ENCODE measurements around the gene TCF7L1.
"Not testable (repeated sequence)": the region's sequence is repeated elsewhere in the genome, so short reads cannot be mapped to it uniquely, and the experiment has no call there.

The TCF7L1 gene

DNA sequence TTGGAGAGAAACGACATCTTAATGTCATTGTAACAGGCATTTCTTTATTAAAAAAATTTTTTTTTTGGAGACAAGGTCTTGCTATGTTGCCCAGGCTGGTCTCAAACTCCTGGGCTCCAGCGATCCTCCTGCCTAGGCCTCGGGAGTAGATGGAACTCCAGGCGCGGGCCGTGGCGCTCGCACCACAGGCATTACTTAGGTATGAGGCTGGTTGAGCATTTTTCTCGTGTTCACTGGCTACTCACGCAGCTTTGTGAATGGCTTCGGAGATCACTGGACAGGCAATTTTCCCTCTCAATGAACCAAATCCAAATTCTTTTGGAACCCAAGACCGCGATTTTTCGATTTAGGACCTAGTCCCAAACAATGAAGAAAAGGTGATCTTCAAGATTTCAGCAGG, 795 bp upstream of the TCF7L1 start:
- DNase-seq (ENCODE audit: low spot score): no peak

DNA sequence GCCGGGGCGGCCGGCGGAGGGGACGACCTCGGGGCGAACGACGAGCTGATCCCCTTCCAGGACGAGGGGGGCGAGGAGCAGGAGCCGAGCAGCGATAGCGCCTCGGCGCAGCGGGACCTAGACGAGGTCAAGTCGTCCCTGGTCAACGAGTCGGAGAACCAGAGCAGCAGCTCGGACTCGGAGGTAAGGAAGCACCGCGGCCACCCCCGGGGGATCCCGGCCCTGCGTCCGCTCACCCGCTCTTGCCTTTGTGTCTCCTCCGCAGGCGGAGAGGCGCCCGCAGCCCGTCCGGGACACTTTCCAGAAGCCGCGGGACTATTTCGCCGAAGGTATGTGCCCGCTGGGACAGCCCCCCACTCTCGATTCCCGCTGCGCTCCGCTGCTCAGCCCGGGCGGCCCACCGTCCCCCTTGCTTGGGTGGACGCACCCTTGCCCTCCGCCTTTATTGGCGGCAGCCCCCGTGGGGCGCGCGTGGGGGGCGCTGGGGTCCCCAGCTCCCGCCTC, 611 bp downstream of the TCF7L1 start:
- DNase-seq (ENCODE audit: low spot score): no peak

DNA sequence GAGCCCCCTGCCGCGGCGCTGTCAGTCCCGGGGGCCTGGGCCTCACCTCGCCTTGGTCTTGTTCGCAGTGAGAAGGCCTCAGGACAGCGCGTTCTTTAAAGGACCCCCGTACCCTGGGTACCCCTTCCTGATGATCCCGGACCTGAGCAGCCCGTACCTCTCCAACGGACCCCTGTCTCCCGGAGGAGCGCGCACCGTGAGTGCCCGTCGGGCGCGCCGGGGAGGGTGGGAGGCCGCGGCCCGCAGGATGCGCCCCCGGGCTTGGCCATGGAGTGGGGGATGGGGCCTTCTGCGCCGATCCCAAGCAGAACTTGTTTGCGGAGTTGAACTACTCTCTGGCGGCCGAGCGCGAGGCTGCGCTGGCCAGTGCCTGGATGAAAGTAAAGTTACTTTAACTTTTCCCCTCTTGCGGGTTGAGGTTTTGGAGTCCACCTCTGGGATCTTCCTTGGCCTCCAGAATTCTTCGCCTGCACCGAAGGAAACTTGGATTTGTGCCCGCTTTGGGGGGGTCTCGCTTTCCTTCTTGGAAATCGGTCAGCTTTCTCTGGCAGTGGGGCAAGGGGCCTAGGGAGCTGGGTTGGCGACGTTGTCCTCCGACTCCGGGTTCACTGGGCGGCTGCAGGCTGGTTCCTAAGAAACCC, 1.2 kb downstream of the TCF7L1 start:
- no peak for DNase-seq (ENCODE audit: low spot score)

DNA sequence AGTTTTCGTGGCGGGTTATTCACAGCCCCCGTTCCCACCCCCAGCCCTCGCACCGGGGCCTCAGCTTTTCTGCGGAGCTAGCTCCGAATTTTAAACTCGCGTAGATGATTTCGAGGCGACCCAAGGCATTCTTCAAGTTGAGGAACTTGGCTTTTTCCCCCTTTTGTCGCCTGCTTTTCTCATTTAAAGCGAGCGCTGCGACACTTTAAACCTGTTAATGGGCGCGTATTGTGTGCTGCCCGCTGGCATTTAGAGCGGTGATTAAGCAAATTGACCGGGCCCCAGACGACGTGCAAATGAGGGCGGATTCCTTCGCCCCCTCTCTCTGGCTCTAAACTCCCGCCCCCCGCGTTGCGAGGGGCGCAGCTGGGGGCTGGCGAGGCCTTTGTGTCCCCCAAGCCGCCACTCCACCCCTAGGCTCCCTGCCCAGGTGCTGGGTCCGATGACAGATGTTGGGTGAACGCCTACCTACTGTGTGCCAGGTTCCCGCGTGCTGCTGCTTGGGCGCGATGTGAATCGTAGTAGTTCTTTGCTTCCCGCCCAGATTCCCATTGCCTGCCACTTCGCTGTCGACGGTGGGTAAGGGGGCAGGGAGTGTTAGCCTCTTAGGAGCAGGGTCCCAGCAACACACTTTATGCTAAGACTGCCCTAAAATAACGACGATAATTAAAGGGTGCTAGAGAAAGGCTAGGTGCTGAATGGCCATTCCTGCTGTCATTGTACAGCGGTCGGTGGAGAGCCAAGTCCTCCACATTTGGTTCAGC, 1.9 kb downstream of the TCF7L1 start:
- DNase-seq (ENCODE audit: low spot score): no peak

- no peak for DNase-seq (ENCODE audit: low spot score)
Observed at GRCh38 chr2:85135660-85135914, 2.4 kb downstream of the TCF7L1 start.

GRCh38 chr2:85137156-85137555, 4.0 kb downstream of the TCF7L1 start:
- DNase-seq (ENCODE audit: low spot score): no peak

DNA sequence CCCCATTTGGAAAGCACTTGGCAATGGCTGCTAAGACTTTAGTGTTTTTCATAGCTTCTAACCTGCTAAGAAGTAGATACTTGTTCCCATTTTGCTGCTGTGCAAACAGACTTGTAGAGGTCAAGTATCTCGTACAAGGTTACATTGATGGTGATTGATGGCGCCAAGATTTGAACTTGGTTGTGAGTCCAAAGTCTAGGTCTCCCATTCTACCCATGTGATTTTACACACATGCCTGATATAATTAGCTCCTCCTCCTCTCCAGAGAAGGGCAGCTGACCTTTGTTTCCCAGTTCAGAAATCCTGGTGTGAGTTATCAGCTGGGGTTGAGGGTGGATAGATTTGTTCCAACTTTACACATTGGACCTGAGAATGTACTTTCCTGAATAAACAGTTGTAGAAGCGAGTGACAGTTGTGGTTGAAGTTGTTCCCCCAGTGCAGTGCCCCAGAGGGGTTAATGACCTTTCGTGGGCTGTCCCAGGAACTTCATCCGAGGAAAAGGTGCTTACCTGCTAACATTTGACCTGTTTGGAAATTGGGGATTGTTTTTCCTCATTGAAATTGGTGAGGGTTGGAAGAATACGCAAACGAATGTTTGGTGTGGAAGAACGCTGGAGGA, 10.4 kb downstream of the TCF7L1 start:
- DNase-seq (ENCODE audit: low spot score): no peak

DNA sequence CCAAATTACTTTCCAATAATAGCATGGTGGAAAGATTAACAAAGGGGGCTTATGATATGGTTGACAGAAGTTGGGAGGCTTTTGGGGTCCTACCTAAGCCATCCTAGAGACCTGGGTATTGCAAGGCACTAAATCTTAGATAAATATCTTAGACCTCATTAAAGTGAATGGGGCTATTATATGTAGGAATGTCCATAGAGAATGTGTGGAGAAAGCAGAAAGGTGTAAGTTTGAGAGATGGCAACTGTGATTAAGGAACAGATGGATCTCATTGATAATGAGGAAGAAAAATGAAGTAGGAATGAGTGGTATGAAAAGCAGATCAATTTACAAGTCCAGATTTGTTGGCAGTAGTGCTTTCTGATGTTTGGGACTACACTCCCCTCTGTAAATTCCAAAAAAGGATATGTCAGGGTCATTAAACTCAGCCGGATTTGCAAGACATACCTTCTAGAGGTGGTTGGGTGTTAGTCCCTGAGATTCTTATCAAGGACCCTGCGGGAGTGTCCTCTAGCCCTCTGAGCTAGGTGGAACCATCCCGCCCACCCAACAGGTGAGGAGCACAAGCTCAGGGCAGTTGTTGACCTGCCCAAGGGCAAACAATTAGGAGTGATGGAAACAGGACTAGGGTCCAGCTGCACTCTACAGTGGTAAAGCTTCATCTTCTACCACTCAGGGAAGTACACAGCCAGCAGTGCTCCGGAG, 12.1 kb downstream of the TCF7L1 start:
- DNase-seq (ENCODE audit: low spot score): no peak

DNA sequence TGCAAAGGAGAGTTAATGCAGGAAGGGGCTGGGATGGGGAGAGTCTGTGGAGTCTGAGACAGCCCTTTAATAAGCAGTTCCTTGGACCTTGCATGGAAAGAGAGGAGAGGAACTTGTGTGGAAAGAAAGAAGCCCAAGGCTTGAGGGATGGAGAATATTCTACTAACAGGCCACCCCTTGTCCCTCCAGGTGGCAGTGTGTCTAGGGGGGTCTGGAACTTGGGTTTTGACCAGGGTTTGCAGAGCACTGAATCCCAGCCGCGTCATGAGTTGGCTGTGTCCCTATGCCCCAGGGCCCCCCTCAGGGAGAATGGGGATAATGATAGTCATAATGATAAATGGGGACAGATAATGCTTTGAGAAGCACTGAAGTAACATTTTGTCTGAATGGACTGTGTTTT, 15.0 kb downstream of the TCF7L1 start:
- DNase-seq (ENCODE audit: low spot score): no peak

- no peak for DNase-seq (ENCODE audit: low spot score)
Observed at GRCh38 chr2:85151026-85151425, 17.8 kb downstream of the TCF7L1 start.

DNA sequence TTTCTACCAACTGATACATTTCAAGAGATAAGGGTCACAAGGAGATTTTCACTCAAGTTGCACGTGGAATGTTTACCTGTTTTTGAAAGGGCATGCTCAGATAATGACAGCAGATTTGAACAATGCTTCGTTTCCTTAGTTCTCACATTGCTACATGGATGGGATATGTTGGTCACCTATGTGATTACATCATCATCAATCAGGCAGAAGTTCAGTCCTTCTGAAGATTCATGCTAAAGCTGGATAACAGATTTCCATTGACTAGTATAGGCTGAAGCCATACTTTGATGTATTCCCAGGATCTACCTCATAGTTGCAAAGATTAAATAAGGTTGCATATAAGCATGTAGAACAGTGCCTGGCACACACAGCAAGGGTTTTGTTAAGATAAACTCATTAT, 19.7 kb downstream of the TCF7L1 start:
- no peak for DNase-seq (ENCODE audit: low spot score)

DNA sequence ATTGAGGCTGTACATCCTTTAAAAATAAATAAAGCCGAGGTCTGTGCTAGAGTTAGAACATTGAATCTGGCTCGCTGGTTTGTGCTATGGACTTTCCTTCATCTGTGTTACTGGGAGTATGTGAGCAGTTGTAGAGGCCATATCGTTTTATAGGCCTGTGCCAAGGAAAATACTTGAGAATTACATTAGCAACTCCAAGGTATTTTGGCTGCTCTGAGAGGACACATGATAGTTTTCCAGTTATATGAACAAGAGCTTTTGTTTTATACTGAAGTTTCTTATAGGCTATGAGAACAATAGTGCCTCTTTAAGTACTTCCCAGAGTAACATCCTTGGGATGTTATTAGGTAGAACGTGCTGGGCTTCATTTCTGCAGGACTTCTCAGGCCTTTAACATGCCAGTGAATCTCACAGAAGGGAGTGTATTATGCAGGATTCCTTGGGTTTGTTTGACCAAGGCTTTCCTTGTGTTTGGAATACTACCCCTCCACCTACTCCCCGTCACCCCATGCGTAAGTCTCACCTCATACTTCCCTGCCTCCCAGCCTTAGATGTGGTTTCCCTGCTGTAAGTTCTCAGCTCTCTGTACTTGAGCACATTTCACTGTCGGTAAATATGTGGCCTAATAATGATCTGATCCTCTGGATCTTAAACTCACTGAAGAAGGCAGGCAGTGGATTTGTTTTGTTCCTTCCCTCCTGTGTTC, 21.0 kb downstream of the TCF7L1 start:
- DNase-seq (ENCODE audit: low spot score): no peak

DNA sequence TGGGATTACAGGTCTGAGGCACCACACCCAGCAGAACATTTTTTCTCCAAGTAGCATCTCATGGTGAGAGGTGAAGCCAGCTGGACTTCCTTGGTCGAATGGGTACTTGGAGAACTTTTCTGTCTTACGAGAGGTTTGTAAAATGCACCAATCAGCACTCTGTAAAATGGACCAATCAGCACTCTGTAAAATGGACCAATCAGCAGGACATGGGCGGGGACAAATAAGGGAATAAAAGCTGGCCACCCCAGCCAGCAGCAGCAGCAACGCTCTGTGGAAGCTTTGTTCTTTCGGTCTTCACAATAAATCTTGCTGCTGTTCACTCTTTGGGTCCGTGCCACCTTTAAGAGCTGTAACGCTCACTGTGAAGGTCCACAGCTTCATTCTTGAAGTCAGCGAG, 21.9 kb downstream of the TCF7L1 start:
- DNase-seq (ENCODE audit: low spot score): not testable (repeated sequence)

GRCh38 chr2:85156153-85156552, 23.0 kb downstream of the TCF7L1 start:
- no peak for DNase-seq (ENCODE audit: low spot score)

DNA sequence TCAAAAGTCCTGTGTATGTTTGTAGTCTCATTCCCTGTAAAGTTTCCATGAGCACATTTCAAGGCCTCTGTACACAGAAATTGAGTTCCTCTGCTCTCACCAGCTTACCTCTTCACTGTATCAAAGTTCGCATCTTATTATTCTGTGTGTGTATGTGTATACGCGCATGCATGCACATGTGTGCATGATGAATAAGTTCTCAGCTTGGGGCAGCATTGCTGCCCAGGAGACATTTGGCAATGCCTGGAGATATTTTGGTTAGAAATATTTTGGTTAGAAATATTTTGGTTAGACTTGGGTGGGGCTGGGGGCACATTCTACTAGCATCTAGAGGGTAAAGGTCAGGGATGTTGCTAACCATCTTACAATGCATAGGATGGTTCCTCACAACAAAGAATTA, 23.4 kb downstream of the TCF7L1 start:
- no peak for DNase-seq (ENCODE audit: low spot score)

GRCh38 chr2:85157345-85157744, 24.2 kb downstream of the TCF7L1 start:
- DNase-seq (ENCODE audit: low spot score): no peak

DNA sequence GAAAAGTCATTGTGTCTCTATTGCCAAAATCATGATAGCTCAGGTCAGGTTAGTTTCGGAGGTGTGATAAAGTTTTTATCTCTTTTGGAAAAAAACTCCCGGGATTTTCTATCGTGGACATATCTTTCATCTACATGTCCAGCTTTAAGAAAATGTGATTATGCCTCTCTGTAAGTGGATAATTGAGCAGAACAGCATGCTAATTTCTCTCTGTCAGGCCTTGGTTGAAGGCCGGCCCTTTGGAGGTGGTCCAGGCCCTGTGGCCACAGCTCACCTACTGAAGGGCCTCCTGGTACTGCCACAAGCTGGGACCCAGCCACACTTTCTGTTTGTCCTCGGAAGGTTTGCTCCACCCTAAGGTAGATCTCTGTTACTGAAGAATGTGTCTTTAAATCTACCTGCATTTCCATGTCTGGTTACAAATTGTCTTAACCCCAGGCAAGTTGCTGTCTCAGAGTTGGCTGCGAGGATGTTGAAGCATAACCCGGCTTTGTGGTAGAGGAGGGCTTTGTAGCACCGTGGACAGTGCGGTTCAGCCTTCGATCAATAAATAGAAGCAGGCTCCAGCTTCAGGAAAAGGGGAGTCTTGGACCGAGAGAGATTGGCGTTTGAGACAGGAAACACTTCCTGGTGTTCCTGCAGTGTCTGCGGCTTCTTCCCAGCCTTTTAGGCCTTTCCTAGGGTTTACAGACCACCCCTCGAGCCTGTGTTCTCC, 25.5 kb downstream of the TCF7L1 start:
- DNase-seq (ENCODE audit: low spot score): no peak

DNA sequence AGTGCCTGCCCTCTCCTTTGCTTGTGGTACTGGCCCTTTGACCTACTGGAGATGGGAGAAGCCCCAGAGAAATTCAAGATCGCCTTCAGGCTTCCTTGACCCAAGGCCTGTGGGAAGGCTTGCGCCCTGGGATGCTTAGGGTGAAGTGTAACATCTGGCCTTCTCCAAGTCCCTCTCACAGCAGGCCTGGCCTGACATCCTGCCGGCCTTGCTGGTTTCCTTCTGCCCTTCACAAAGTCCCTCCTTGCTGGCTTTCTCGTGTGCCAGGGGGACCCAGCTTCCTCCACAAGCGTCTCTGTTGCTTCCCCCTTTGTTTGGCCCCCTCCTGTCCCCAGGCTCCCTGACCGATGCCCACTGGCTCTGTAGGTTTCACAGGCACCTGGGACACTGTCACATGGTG, 26.4 kb downstream of the TCF7L1 start:
- no peak for DNase-seq (ENCODE audit: low spot score)

DNA sequence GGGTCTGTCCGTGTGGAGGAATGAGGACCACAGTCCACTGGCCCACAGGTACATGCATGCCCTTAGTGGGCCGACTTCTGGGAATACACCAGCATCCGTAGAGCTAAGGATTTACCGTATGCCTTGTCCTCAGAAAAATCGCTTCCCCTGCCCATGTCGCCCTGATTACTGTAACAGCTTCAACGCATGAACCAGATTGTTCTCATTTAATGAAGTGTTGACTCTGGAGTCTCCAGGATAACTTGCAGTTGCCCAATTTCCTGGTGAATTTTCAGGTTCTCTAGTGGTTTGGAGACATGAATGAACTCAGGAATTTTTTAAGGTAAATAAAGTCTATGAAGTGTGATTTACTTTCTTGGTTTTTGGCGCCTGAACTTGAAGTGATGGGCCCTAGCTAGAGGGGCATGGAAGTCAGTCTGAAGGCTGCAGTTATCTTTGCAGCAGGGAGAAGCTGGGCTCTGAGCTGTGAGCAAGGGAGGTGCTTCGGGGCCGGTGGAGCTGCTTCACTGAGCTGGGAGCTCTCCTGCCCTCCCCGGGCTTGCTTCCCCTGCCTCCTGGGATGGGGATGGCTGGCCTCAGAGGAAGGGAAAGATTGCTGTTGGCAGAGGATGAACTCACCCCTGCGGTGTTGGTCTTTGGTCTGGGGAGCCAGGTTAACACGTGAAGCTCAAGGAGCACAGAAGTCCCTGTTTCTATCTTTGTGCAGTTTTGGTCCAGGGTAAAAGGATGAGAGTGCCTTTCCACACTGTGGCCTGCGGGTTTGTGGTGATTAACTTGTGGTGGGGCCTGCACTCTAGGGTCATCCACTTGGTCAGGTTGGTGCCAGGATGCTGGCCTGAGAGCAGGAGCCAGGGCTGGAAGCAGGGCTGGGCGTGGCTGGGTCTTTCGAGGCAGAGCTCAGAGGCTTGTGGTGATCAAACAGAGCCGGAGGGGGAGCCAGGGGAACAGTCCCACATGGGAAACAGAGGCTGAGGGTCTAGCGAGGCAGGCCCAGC, 28.1 kb downstream of the TCF7L1 start:
- DNase-seq (ENCODE audit: low spot score): no peak

GRCh38 chr2:85162746-85163301, 29.6 kb downstream of the TCF7L1 start:
- DNase-seq (ENCODE audit: low spot score): no peak
